A673 (cell line): ENCODE measurements around the gene NGEF. TPM values are rescaled to one million over a fixed set of nuclear protein-coding genes. Genes with fewer than 3 reads are reported as not detected.

Source experiments
- BruUV-seq: library from RNA; stranded (reverse); fragments of 400-500 nt; replicated peaks from 2 replicates; lab custom pipeline; 2021; lab: Mats Ljungman, UMichigan
- CTCF ChIA-PET: fragments of 300-600 bp; sonication (Branson Sonifier 250); formaldehyde crosslinking; loops from one replicate; lab custom pipeline; 2022; ENCODE audit warnings: antibody characterized with exemption; lab: Charles Lee
- POLR2A ChIA-PET: fragments of 300-600 bp; sonication (Branson Sonifier 250); formaldehyde crosslinking; loops from one replicate; lab custom pipeline; 2022; ENCODE audit warnings: antibody characterized with exemption; ENCODE audit not compliant: low non-redundant PET; lab: Charles Lee
- DNase-seq: peaks from one replicate; pipeline ENCODE4 v3.0.0-alpha.2; 2015; ENCODE audit warnings: low spot score
- H3K27ac ChIP-seq: fragments of 200-600 bp; sonication (generic); 2 replicates; pipeline ENCODE4 v1.5.1; 2016; ENCODE audit warnings: mixed run types, low read depth, mild to moderate bottlenecking, mixed read lengths, antibody characterized with exemption, low read length; ENCODE audit not compliant: poor library complexity, severe bottlenecking
- H3K27me3 ChIP-seq: fragments of 200-600 bp; sonication (generic); replicated peaks from 2 replicates; pipeline ENCODE4 v1.6.1; 2017; ENCODE audit warnings: mixed run types, low read depth, mild to moderate bottlenecking, mixed read lengths, antibody characterized with exemption, low read length; ENCODE audit not compliant: insufficient read depth, poor library complexity
- H3K36me3 ChIP-seq: fragments of 200-600 bp; sonication (generic); 2 replicates; pipeline ENCODE4 v1.6.1; 2016; ENCODE audit warnings: mixed run types, mild to moderate bottlenecking, mixed read lengths, antibody characterized with exemption, low read length; ENCODE audit not compliant: insufficient read depth, poor library complexity, severe bottlenecking
- H3K4me1 ChIP-seq: fragments of 200-600 bp; sonication (generic); 2 replicates; pipeline ENCODE4 v1.6.1; 2017; ENCODE audit warnings: mixed run types, mild to moderate bottlenecking, mixed read lengths, antibody characterized with exemption, low read length; ENCODE audit not compliant: insufficient read depth, poor library complexity, severe bottlenecking
- H3K4me3 ChIP-seq: fragments of 200-600 bp; sonication (generic); 2 replicates; pipeline ENCODE4 v1.5.1; 2016; ENCODE audit warnings: low read depth, mixed run types, mild to moderate bottlenecking, mixed read lengths, low read length; ENCODE audit not compliant: poor library complexity, severe bottlenecking
- H3K9me3 ChIP-seq: fragments of 200-600 bp; sonication (generic); 2 replicates; pipeline ENCODE4 v1.6.1; 2016; ENCODE audit warnings: mixed run types, low read depth, mild to moderate bottlenecking, mixed read lengths, antibody characterized with exemption, low read length; ENCODE audit not compliant: poor library complexity, severe bottlenecking
- CTCF ChIP-seq: fragments of 300-800, 200-600 bp; sonication (generic); conservative IDR thresholded peaks from 2 replicates; pipeline ENCODE4 v1.5.1; 2017; ENCODE audit warnings: low read depth, mild to moderate bottlenecking, antibody characterized with exemption, low read length, moderate library complexity, mixed read lengths
- EZH2 ChIP-seq: fragments of 200-600 bp; sonication (generic); IDR thresholded peaks from 2 replicates; pipeline ENCODE4 v1.6.1; 2017; ENCODE audit warnings: borderline replicate concordance, low read depth, mild to moderate bottlenecking, mixed read lengths, antibody characterized with exemption, low read length; ENCODE audit not compliant: poor library complexity, severe bottlenecking
- intact Hi-C: fragments of 100-400 bp; cut with micrococcal nuclease; formaldehyde crosslinking; loops from one replicate; pipeline ENCODE4 v1.10.0; 2022; ENCODE audit not compliant: unreplicated experiment
- total RNA-seq: library from RNA; stranded (reverse); gene quantifications from 2 replicates; pipeline ENCODE4 v1.2.3, GENCODE V29; 2021

NGEF gene
- total RNA-seq, 1 experiment from 2014 or later, result 0.69 TPM

DNA sequence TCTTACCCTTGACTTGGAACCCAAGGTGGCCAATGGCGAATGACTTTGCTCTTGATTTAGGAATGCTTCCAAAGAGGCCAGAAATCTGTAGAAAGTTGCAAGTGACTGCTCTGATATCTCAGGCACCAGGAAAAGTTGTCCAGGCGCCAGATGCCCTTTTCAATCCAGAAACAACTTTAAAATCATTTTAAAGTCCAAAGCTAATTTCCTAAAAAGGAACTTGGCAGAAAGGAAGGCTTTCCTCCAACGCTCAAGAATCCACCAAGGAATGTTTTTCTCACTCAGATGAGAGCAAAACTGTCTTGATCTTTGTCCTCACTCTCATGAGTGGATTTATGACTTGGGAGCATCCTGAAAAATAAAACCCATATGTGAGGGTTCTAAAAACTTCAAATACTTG is 5.3 kb downstream of the NGEF start:
- Histone ChIP-seq H3K9me3 (no peaks in the 10 kb centered on the region), H3K4me1 (no peaks in the 10 kb centered on the region), H3K4me3 (no peak overlapping the region), H3K36me3 (no peaks in the 10 kb centered on the region), H3K27me3 (no peaks in the 10 kb centered on the region), H3K27ac (no peak overlapping the region)
- DNase-seq, result no peak
- TF ChIP-seq EZH2 (no peak), CTCF (no peak)
- ChIA-PET POLR2A (no interaction called here), CTCF (no interaction called here)
- BruUV-seq, result no TSS peak
- intact Hi-C loops, result no loop called here

GRCh38 chr2:233007270-233007669 is 5.8 kb downstream of the NGEF start:
- intact Hi-C loops, result no loop called here
- H3K4me3 ChIP-seq, result no peak overlapping the region
- ChIA-PET CTCF (no interaction called here), POLR2A (no interaction called here)
- H3K27me3 ChIP-seq, result no peaks in the 10 kb centered on the region
- no peaks in the 10 kb centered on the region for H3K9me3 ChIP-seq
- no TSS peak for BruUV-seq
- no peaks in the 10 kb centered on the region for H3K4me1 ChIP-seq
- no peak overlapping the region for H3K27ac ChIP-seq
- no peak for TF ChIP-seq EZH2
- no peaks in the 10 kb centered on the region for H3K36me3 ChIP-seq
- DNase-seq, result no peak

- ChIA-PET POLR2A (no interaction called here), CTCF (no interaction called here)
- no TSS peak for BruUV-seq
- Histone ChIP-seq H3K4me1 (no peaks in the 10 kb centered on the region), H3K27ac (no peak overlapping the region), H3K4me3 (no peak overlapping the region), H3K36me3 (no peaks in the 10 kb centered on the region), H3K9me3 (no peaks in the 10 kb centered on the region), H3K27me3 (no peaks in the 10 kb centered on the region)
- no peak for TF ChIP-seq CTCF
- no peak for TF ChIP-seq EZH2
- no peak for DNase-seq
- intact Hi-C loops, result no loop called here
Observed at GRCh38 chr2:233006648-233007047, 6.4 kb downstream of the NGEF start.

GRCh38 chr2:233005096-233005495 is 8.0 kb downstream of the NGEF start:
- H3K27ac ChIP-seq, result no peak overlapping the region
- CTCF ChIA-PET, result no interaction called here
- H3K4me3 ChIP-seq, result no peak overlapping the region
- POLR2A ChIA-PET, result no interaction called here
- no peaks in the 10 kb centered on the region for H3K36me3 ChIP-seq
- intact Hi-C loops, result no loop called here
- H3K27me3 ChIP-seq, result no peaks in the 10 kb centered on the region
- no peaks in the 10 kb centered on the region for H3K4me1 ChIP-seq
- DNase-seq, result no peak
- no TSS peak for BruUV-seq
- H3K9me3 ChIP-seq, result no peaks in the 10 kb centered on the region
- TF ChIP-seq EZH2 (no peak), CTCF (no peak)
